HG02938 (cell line): ENCODE results near the gene RMI1.
"Not testable (repeated sequence)": the region's sequence is repeated elsewhere in the genome, so short reads cannot be mapped to it uniquely, and the experiment has no call there.

Experiments
- ATAC-seq: cut with Tn5 transposase; IDR thresholded peaks from one replicate; pipeline ENCODE4 v1.9.1; 2021; ENCODE audit warnings: mild to moderate bottlenecking, moderate library complexity; ENCODE audit not compliant: unreplicated experiment

Gene RMI1

DNA sequence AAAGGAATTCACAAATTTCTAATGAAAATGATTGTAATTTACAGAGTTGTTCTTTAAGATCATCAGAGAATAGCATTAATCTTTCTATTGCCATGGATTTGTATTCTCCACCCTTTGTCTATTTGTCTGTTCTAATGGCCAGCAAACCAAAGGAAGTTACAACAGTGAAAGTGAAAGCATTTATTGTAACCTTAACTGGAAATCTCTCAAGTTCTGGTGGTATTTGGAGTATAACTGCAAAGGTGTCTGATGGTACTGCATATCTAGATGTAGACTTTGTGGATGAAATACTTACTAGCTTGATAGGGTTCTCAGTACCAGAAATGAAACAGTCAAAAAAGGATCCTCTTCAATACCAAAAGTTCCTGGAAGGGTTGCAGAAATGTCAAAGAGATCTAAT lies 21.7 kb downstream of the RMI1 start:
- peak; percentile 75 for ATAC-seq

DNA sequence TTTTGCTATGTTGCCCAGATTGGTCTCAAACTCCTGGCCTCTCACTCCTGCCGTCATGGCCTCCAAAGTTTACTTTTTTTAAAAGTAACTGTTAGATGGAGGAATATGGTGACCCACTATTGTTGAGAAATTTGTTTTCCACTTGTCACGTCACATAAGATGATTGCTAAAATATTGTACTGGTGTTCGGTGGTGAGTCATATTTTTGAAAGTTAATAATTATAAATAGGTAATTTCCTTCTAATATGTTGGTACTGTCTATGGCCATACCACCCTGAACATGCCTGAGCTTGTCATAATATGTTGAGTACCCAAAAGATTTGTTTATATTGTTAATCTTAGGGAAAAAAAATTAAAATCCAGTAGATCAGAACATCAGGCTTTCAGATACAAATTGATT lies 22.6 kb downstream of the RMI1 start:
- ATAC-seq, result no peak

DNA sequence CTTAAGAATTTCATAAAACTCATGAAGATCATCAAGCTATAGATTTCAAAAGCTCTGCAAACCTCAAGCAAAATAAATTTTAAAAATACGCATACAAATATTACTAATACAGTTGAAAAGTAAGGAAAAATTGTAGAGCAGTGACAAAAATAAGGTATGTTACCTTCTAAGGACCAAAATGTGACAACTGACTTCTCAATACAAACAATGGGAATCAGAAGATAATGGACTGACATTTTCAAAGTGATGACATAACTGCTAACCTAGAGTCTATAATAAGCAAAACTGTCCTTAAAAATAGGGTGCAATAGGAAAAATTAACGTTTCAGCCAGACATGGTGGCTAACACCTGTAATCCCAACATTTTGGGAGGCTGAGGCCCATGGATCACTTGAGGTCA lies 27.1 kb downstream of the RMI1 start:
- ATAC-seq, result no peak

- no peak for ATAC-seq
Observed at GRCh38 chr9:84024041-84024575, 43.5 kb downstream of the RMI1 start.

DNA sequence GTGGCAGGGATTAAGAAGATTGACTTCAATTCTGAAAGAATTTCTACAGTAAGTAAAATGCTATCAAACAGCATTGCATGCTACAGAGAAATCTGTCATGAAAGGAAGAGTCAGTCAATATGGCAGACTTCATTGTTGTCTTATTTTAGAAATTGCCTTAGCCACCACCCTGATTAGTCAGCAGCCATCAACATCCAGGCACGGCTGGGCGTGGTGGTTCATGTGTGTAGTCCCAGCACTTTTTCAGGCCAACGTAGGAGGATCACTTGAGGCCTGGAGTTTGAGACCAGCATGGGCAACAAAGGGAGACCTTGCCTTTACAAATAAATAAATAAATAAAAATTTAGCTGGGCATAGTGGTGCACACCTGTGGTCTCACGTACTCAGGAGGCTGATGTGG lies 46.6 kb downstream of the RMI1 start:
- ATAC-seq, result no peak

DNA sequence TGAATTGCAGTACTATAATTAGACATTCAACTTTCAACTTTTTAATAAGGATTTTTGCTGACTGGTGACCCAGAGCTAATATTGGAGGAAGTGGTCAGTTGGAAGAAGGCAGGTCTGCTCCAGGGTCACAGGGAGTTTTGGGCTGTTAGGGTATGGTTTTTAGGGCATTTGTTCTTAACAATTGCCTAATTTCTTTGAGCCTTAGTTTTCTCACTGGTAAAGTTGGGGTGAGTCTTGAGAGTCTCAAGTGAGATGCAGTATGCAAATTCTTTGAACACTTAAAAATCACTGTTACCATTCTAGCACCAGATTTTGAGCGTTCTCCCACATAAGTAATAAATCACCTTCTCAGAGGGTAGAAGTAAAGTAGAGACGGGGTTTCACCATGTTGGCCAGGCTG lies 50.9 kb downstream of the RMI1 start:
- ATAC-seq, result no peak

DNA sequence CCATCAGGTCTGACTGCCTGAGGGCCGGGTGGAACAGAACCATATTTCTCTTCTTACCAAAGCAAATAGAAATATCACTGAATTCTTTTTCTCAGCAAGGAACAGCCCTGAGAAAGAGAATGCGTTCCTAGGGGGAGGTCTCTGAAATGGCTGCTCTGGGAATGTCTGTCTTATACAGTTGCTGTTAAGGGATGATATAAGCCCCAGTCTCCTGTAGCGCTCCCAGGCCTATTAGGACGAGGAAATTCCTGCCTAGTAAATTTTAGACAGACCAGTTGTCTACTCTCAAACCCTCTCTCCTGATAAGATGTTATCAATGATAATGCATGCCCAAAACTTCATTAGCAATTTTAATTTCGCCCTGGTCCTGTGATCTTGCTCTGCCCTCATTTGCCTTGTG lies 61.3 kb downstream of the RMI1 start:
- ATAC-seq, result not testable (repeated sequence)

GRCh38 chr9:84045481-84046097 lies 65.0 kb downstream of the RMI1 start:
- ATAC-seq, result no peak
